Endodermal cell (in vitro differentiated cells): Measurements from ENCODE around the gene ZBTB45. TPM values are rescaled to one million over a fixed set of nuclear protein-coding genes. Genes with fewer than 3 reads are reported as not detected.

Source experiments
- DNase-seq: peaks from one replicate; pipeline ENCODE4 v3.0.0-alpha.2; 2017
- H3K27ac ChIP-seq: 2 replicates; pipeline ENCODE4 v1.5.1; 2013; ENCODE audit warnings: mild to moderate bottlenecking, low read depth, low read length, moderate library complexity
- H3K27me3 ChIP-seq: 2 replicates; pipeline ENCODE4 v1.6.1; 2013; ENCODE audit warnings: mild to moderate bottlenecking, low read length, moderate library complexity; ENCODE audit not compliant: insufficient read depth, control insufficient read depth, poor library complexity, severe bottlenecking
- H3K36me3 ChIP-seq: 2 replicates; pipeline ENCODE4 v1.7.0; 2013; ENCODE audit warnings: mild to moderate bottlenecking, low read length, moderate library complexity; ENCODE audit not compliant: control insufficient read depth, insufficient read depth
- H3K4me1 ChIP-seq: one replicate; pipeline ENCODE4 v1.7.0; 2013; ENCODE audit warnings: low read length; ENCODE audit not compliant: control insufficient read depth, insufficient read depth
- H3K4me3 ChIP-seq: 2 replicates; pipeline ENCODE4 v1.5.1; 2013; ENCODE audit warnings: mild to moderate bottlenecking, low read length, moderate library complexity
- H3K9ac ChIP-seq: 2 replicates; pipeline ENCODE4 v1.6.1; 2013; ENCODE audit warnings: mild to moderate bottlenecking, low read length, moderate library complexity; ENCODE audit not compliant: poor library complexity, severe bottlenecking; ENCODE audit errors: extremely low read depth
- H3K9me3 ChIP-seq: 2 replicates; pipeline ENCODE4 v1.6.1; 2013; ENCODE audit warnings: mild to moderate bottlenecking, low read length, moderate library complexity; ENCODE audit not compliant: control insufficient read depth
- H3K27ac Mint-ChIP-seq: 2 replicates; pipeline ENCODE4 v1.8.0; 2020; ENCODE audit warnings: mixed read lengths
- H3K27me3 Mint-ChIP-seq: 2 replicates; pipeline ENCODE4 v1.8.0; 2021; ENCODE audit warnings: mild to moderate bottlenecking, mixed read lengths; ENCODE audit not compliant: insufficient read depth
- H3K36me3 Mint-ChIP-seq: 2 replicates; pipeline ENCODE4 v1.8.0; 2020; ENCODE audit warnings: low read depth, mixed read lengths
- H3K4me1 Mint-ChIP-seq: 2 replicates; pipeline ENCODE4 v1.8.0; 2020; ENCODE audit warnings: mixed read lengths
- H3K4me3 Mint-ChIP-seq: 2 replicates; pipeline ENCODE4 v1.8.0; 2020; ENCODE audit warnings: mild to moderate bottlenecking, moderate library complexity, mixed read lengths
- H3K9me3 Mint-ChIP-seq: 2 replicates; pipeline ENCODE4 v1.8.0; 2020; ENCODE audit warnings: mild to moderate bottlenecking, mixed read lengths
- WGBS, 2 experiments: methylation state at CpG; one replicate each; pipeline versions ENCODE4 v1.1.5 to v1.1.7; 2013; ENCODE audit warnings: missing lambda C conversion rate in 2 of 2, mixed read lengths in 1 of 2; ENCODE audit not compliant: insufficient coverage in 1 of 2, insufficient read length in 1 of 2; 5-methylcytosine and 5-hydroxymethylcytosine counted together
- total RNA-seq, 2 donors: library from RNA; stranded (reverse); fragmentation: NEBNext Ultra II Directional in 1 of 2; extraction: Animal tissue kit (Norgen Biotek cat#: 25700) in 1 of 2; gene quantifications; 2 replicates in 1 of 2; 3 replicates in 1 of 2; pipeline ENCODE4 v1.2.1, GENCODE V29; 2021
- TF ChIP-seq, protein P1 (sequence below): fragments of 200-600 bp; sonication (generic); conservative IDR thresholded peaks from 2 replicates; pipeline ENCODE4 v1.5.0; 2021; ENCODE audit warnings: antibody characterized with exemption, mild to moderate bottlenecking

ZBTB45 gene
- total RNA-seq, 2 donors from 2014 or later, result 19.0 to 19.4 TPM

DNA sequence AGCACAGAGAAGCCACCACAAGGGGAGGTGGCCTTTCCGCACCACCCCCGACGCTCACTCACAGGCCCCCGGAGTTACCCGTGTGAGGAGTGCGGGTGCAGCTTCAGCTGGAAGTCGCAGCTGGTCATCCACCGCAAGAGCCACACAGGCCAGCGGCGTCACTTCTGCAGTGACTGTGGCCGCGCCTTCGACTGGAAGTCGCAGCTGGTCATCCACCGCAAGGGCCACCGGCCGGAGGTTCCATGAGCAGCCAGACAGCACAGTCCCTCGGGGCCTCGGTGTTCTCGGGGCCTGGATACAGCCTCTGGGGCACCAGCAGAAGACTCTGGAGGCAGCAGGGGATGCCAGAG is 39.2 kb downstream of the ZBTB45 start:
- H3K4me1 Mint-ChIP-seq, result peaks cover 8% of the 10 kb centered on the region
- WGBS, 2 experiments, result 87 to 94% methylated on average over 10 to 20 of the region's 20 CpGs
- H3K27ac ChIP-seq, result no peak overlapping the region
- no peak overlapping the region for H3K4me3 ChIP-seq
- no peaks in the 10 kb centered on the region for H3K36me3 ChIP-seq
- H3K9me3 ChIP-seq, result no peaks in the 10 kb centered on the region
- DNase-seq, result no peak
- H3K27me3 Mint-ChIP-seq, result peaks cover 5% of the 10 kb centered on the region
- H3K4me3 Mint-ChIP-seq, result no peak overlapping the region
- TF ChIP-seq, protein P1, sequence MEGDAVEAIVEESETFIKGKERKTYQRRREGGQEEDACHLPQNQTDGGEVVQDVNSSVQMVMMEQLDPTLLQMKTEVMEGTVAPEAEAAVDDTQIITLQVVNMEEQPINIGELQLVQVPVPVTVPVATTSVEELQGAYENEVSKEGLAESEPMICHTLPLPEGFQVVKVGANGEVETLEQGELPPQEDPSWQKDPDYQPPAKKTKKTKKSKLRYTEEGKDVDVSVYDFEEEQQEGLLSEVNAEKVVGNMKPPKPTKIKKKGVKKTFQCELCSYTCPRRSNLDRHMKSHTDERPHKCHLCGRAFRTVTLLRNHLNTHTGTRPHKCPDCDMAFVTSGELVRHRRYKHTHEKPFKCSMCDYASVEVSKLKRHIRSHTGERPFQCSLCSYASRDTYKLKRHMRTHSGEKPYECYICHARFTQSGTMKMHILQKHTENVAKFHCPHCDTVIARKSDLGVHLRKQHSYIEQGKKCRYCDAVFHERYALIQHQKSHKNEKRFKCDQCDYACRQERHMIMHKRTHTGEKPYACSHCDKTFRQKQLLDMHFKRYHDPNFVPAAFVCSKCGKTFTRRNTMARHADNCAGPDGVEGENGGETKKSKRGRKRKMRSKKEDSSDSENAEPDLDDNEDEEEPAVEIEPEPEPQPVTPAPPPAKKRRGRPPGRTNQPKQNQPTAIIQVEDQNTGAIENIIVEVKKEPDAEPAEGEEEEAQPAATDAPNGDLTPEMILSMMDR, result no peak
- no peak overlapping the region for H3K9ac ChIP-seq
- no peaks in the 10 kb centered on the region for H3K9me3 Mint-ChIP-seq
- no peaks in the 10 kb centered on the region for H3K27me3 ChIP-seq
- peaks cover 5% of the 10 kb centered on the region for H3K4me1 ChIP-seq
- peaks cover 8% of the 10 kb centered on the region for H3K36me3 Mint-ChIP-seq
- H3K27ac Mint-ChIP-seq, result no peak overlapping the region

DNA sequence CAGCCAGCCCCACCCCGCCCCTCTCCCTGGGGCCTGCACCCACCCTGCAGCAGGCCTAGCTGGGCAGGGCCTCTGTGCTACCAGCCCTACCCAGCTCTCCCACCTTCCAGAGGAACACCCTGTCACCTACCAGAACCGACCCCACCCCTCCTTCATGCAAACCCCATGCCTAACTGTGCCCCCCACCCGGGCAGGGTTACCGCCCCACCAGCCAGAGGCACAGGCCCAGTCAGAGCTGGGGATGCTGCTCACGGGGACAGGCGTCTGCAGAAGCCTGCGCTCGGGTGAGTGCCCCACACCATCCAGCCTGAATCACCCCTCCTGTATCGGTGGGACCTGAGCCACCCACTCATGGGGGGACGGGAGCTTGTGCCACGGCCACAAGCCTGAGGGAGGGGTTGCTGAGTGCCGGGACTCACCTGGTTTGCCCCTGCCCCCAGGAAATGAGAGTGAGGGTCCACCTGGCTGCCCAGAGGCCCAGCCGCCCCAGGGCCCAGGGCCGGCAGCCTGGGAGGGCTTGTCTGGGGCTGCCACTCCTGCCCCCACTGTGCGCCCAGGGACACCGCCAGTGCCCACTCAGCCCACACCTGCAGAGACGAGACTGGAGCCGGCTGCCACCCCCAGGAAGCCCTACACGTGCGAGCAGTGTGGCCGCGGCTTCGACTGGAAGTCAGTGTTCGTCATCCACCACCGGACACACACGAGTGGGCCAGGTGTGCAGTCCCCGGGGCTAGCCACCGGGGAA is 39.7 kb downstream of the ZBTB45 start:
- Mint-ChIP-seq H3K9me3 (no peaks in the 10 kb centered on the region), H3K27me3 (peaks cover 5% of the 10 kb centered on the region), H3K4me3 (no peak overlapping the region), H3K4me1 (peaks cover 11% of the 10 kb centered on the region), H3K27ac (no peak overlapping the region), H3K36me3 (peaks cover 8% of the 10 kb centered on the region)
- H3K27ac ChIP-seq, result no peak overlapping the region
- no peak overlapping the region for H3K4me3 ChIP-seq
- no peaks in the 10 kb centered on the region for H3K9me3 ChIP-seq
- H3K27me3 ChIP-seq, result no peaks in the 10 kb centered on the region
- 92% methylated on average over 9 to 28 of the region's 28 CpGs for WGBS, 2 experiments
- H3K36me3 ChIP-seq, result no peaks in the 10 kb centered on the region
- peaks cover 9% of the 10 kb centered on the region for H3K4me1 ChIP-seq
- TF ChIP-seq, protein P1, result no peak
- no peak for DNase-seq
- H3K9ac ChIP-seq, result no peak overlapping the region

DNA sequence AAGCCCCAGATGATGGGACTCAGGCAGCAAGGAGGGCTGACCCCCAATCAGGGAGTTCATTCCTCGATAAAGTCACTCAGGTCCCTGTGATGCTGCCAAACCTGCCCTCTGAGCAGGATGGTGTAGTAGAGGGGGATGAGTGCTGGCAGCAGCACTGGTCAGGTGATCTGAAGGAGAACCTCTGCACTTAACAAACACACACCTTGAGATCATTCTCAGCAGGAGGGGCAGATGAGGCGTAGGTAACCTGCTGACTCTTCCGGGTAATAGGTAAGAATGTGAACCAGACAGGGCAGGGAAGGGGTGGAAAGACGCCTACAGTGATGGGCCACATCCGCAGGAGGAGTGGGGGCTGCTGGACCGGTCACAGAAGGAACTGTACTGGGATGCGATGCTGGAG is 40.3 kb downstream of the ZBTB45 start:
- DNase-seq, result no peak
- peaks cover 5% of the 10 kb centered on the region for H3K27me3 Mint-ChIP-seq
- no peaks in the 10 kb centered on the region for H3K9me3 Mint-ChIP-seq
- H3K9ac ChIP-seq, result no peak overlapping the region
- H3K4me1 Mint-ChIP-seq, result peaks cover 11% of the 10 kb centered on the region
- H3K36me3 ChIP-seq, result no peaks in the 10 kb centered on the region
- H3K27ac Mint-ChIP-seq, result no peak overlapping the region
- H3K27me3 ChIP-seq, result no peaks in the 10 kb centered on the region
- H3K9me3 ChIP-seq, result no peaks in the 10 kb centered on the region
- peaks cover 8% of the 10 kb centered on the region for H3K36me3 Mint-ChIP-seq
- no peak overlapping the region for H3K4me3 ChIP-seq
- no peak overlapping the region for H3K27ac ChIP-seq
- TF ChIP-seq, protein P1, result no peak
- no peak overlapping the region for H3K4me3 Mint-ChIP-seq
- H3K4me1 ChIP-seq, result peaks cover 11% of the 10 kb centered on the region
- WGBS, 2 experiments, result 83 to 92% methylated on average over 1 to 7 of the region's 7 CpGs
